HG03469 (cell line): Measurements from ENCODE around the gene CCDC63.

Experiments used
- ATAC-seq: cut with Tn5 transposase; IDR thresholded peaks from one replicate; pipeline ENCODE4 v1.9.1; 2021; ENCODE audit warnings: mild to moderate bottlenecking, moderate library complexity, moderate number of reproducible peaks; ENCODE audit not compliant: unreplicated experiment

Gene CCDC63

DNA sequence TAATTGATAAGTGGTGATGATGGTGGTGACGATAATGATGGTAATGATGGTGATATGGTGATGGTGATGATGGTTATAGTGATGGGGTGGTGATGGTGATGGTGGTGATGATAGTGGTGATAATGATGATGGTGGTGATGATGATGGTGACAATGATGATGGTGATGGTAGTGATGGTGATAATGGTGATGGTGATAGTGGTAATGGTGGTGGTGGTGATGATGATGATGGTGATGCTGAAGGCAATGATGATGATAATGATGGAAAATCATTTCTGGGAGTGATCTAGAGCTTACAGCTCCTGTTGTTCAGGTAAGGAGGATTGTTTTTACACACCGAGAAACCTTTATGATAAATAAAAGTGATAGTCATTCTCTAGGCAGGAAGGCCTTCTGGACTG is 33.9 kb downstream of the CCDC63 start:
- ATAC-seq, result no peak

- ATAC-seq, result no peak
These were observed 36.5 kb downstream of the CCDC63 start for GRCh38 chr12:110883251-110883650.

GRCh38 chr12:110885152-110885840 is 38.5 kb downstream of the CCDC63 start:
- no peak for ATAC-seq

DNA sequence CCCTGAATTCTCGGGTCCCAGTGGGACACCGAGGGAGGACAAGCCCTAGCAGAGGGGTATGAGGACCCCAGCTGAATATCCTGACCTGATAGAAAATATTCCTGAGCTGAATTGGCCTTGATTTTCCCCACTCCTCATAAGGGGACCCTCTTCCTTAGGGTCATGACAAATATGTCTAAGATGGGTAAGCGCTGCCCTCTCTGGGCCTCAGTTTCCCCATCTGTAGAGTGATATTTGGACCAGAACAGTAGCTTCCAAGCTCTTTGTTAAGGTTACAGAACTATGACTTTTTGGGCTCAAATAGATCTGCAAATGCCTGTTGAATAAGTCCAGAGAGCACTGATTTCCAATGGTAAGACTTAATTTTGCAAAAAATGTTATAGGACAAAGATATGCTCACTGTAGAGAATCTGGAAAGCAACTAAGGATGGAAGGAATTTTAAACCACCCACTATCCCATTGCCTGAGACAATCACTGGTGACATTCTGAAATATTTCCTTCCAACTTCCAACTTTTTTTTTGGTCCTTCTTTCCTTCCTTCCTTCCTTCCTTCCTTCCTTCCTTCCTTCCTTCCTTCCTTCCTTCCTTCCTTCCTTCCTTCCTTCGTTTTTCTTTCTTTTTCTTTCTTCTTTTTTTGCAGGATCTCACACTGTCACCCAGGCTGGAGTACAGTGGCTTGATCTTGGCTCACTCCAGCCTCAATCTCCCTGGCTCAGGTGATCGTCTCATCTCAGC is 41.6 kb downstream of the CCDC63 start:
- ATAC-seq, result no peak

DNA sequence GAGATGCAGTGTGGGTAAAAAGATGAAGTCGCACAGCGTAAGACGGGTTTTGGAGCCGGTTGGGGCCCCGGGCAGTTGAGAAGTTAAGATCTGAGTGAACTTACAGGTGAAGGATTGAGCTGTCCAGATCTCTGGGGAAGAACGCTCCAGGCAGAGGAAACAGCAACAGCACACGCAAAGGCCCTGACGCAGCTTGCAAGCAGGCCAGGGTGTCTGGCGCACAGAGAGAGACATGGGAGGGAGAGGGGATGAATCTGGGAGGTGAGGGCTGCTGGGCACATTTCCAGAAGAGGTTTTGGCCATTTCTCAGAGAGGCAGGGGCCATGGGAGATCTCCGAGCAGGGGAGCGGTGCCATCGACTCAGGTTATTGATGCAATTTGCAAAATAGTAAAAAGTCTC is 42.6 kb downstream of the CCDC63 start:
- no peak for ATAC-seq

- no peak for ATAC-seq
These were observed 47.2 kb downstream of the CCDC63 start for GRCh38 chr12:110893956-110894355.

GRCh38 chr12:110896559-110896958 is 49.8 kb downstream of the CCDC63 start:
- no peak for ATAC-seq

- no peak for ATAC-seq
These were observed 54.6 kb downstream of the CCDC63 start for GRCh38 chr12:110901401-110901800.

DNA sequence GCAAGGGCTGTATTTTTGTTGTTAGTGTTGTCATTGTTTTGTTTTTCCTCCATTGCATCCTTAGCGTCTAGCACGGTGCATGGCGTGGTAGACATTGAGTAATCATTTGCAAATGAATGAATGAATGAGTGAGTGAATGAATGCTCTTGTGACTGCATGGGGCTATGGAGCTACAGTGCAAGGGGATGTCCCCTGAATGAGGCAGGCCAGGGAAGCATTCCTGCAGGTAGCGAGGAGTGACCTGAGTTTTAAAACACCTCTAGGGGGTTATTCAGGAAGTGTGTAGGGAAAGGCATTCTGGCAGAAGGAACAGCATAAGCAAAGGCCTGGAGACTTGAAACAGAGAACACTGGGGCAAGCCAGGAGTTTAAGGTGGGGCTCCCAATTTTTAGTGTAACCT is 56.7 kb downstream of the CCDC63 start:
- no peak for ATAC-seq

- peak; percentile 33 for ATAC-seq
These were observed 59.3 kb downstream of the CCDC63 start for GRCh38 chr12:110906083-110906482.

GRCh38 chr12:110906516-110906915 is 59.7 kb downstream of the CCDC63 start:
- no peak for ATAC-seq

- no peak for ATAC-seq
These were observed 60.2 kb downstream of the CCDC63 start for GRCh38 chr12:110906985-110907384.

DNA sequence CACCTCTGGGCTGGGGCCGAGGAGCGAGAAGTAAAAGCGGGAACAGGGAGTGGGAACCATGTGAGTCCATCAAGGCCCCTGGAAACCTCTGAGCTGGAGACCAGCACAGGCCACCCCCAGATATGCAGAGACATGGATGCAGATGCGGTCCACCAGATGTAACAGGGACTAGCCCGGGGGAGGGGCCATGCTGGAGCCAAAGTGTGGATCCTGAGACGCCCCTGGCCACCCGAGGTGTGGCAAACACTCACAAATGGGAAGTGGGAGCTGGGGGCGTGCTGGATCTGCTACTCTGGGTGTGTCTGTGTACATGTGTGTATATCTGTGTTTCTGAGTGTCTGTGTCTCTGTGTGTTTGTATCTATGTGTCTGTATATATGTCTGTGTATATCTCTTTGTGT is 60.8 kb downstream of the CCDC63 start:
- ATAC-seq, result no peak

DNA sequence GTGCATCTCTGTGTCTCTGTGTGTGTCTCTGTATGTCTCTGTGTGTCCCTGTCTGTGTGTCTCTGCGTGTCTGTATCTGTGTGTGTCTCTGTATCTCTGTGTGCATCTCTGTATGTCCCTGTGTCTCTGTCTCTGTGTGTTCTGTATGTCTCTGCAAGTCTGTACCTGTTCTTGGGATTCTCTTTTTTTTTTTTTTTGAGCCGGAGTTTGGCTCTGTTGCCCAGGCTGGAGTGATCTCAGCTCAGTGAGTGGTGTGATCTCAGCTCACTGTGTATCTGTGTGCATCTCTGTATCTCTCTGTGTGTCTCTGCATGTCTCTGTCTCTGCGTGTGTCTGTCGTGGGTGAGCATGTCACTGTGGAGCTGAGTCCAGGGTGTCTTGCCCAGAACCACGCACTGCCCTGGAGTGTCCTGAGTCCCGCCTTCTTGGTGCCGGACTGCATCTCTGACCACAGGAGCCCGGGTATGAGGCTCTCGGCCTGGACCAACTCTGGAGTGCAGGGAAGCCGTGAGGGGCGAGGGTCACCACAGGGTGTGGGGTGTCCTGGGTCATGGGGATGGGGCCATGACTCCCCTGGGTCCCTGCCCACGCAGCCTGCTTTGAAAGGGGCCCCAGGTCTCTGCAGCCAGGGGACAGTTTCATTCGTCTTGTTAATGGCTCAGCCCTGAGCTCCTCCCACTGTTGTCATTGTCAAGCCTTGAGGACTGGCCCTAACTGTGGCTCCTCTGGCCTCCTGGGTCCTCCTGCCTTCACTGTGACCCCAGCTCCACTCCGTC is 61.8 kb downstream of the CCDC63 start:
- ATAC-seq, result no peak

GRCh38 chr12:110912263-110912662 is 65.5 kb downstream of the CCDC63 start:
- ATAC-seq, result no peak

DNA sequence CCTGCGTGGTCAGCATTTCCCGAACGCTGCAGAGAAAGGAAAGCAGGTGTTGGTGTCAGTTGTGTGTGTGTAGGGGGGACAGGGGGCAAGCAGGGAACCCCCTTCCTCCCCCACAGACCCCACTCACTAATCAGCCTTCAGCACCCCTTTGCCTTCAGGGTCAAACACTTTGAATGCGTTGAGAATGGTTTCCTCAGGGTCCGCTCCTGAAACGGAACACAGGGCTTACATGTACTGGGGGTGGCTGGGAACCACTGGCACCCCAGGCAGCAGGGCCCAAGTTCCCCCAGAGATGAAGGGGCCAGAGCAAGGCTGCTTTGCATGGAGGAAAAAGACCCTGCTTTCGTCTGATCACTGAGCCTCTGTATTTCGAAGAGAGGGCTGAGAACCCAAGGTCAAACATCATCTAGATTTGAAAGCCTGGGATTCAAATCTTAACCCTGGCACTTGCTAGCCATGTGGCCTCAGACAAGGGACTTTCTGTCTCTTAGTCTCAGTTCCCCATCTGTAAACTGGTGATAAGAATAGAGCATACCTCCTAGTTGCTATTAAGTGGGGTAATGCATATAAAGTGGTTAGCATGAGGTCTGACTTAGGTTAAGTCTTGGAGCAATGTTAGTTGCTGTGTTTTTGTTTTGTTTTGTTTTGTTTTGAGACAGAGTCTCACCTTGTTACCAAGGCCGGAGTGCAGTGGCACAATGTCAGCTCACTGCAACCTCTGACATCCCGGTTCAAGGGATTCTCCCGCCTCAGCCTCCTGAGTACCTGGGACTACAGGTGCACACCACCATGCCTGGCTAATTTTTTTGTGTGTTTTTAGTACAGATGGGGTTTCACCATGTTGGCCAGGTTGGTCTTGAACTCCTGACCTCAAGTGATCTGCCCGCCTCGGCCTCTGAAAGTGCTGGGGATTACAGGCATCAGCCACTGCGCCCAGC is 66.6 kb downstream of the CCDC63 start:
- peak; percentile 96 for ATAC-seq

DNA sequence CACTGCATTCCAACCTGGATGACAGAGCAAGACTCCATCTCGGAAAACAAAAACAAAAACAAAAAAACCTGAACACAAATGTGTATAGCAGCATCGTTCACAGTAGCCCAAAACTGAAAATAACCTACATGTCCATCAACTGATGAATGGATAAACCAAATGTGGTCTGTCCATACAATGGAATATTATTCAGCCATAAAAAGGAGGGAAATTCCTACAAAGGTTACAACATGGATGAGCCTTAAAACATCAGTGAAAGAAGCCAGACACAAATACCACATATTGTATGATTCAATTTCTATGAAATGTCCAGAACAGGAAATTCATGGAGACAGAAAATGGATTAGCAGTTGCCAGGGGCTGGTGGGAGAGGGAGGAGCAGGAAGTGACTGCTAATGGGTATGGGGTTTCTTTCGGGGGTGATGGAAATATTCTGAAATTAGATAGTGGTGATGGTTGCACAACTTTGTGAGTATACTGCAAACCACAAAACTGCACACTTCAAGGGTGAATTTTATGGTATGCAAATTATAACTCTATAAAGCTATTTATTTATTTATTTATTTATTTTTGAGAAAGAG is 69.6 kb downstream of the CCDC63 start:
- no peak for ATAC-seq

DNA sequence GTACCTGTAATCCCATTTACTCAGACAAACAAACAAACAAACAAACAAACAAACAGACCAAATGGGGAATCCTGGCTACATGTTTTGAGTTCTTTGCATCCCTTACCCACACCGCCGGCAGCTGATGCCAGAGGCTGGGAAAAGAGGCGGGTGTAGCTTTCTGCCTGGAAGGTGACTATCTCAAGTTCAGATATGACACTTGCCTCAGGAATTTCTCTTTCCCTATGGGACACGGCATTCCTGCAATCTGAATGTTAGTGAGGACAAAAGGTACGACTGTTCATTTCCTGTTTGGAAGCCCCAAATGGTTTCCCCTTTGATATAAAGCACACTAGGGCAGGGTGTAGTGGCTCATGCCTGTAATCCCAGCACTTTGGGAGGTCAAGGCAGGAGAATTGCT is 70.7 kb downstream of the CCDC63 start:
- no peak for ATAC-seq

DNA sequence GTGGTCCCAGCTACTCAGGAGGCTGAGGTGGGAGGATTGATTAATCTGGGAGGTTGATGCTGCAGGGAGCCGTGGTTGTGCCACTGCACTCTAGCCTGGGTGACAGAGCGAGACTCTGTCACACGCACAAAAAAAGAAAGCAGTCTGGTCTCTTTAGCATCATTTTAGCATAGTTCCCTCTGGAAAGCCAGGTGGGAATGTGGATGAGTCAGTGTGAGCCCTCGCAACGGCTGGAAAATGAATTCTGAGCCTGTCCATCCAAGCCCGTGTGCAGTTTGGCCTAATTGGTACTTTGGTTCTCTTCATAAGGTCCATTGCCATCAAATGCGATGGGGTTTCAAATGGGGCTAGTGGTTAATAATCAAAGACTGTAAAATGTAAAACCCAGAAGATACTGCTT is 71.2 kb downstream of the CCDC63 start:
- no peak for ATAC-seq

- ATAC-seq, result no peak
These were observed 72.9 kb downstream of the CCDC63 start for GRCh38 chr12:110919720-110920119.
